Stimulated activated CD8-positive, alpha-beta memory T cell treated with anti-CD3 and anti-CD28 coated beads, Interleukin-7, amount 100 ng/mL, for 24 hours (primary cell): ENCODE measurements around the gene TMEM240.
"Not testable (repeated sequence)": the region's sequence is repeated elsewhere in the genome, so short reads cannot be mapped to it uniquely, and the experiment has no call there.

Source experiments
- DNase-seq: peaks from one replicate; pipeline ENCODE4 v3.0.0-alpha.2; 2020; ENCODE audit warnings: low read depth

TMEM240 gene

DNA sequence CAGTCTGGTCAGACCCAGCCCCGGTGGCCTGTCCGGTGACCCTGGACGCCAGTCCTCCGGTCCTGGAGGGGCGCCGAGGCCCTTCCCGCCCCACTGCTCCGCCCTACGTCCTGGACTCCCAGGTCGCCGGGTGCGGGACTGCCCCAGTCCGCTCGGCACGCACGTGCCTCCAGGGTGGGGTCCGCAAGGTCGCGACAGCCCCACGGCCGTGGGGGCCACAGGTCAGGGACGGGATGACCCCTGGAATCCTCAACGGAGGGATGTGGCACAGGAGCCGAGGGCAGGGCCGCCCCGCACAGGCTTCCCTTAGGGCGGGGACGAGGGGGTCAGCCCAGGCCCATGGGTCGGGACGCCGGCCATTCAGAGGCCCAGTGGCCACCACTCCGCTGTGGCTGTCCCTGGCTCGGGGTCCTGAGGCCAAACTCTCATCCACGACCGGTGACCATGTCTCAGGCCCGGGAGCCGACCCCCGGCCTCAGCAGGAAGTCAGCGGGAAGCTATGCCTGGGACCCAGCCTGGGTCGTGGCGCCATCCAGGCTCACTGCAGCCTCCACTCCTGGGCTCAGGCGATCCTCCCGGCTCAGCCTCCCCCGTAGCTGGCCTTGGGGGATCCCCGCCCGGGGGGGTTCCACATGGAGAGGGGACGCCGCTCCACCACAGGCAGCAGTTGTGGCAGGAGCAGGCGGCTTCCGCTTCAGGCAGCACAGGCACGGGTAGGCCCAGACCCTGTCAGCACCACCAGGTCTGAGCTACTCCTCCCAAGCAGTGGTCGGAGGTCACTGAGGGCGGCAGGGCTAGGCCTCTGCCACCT lies 599 bp upstream of the TMEM240 start:
- no peak for DNase-seq

DNA sequence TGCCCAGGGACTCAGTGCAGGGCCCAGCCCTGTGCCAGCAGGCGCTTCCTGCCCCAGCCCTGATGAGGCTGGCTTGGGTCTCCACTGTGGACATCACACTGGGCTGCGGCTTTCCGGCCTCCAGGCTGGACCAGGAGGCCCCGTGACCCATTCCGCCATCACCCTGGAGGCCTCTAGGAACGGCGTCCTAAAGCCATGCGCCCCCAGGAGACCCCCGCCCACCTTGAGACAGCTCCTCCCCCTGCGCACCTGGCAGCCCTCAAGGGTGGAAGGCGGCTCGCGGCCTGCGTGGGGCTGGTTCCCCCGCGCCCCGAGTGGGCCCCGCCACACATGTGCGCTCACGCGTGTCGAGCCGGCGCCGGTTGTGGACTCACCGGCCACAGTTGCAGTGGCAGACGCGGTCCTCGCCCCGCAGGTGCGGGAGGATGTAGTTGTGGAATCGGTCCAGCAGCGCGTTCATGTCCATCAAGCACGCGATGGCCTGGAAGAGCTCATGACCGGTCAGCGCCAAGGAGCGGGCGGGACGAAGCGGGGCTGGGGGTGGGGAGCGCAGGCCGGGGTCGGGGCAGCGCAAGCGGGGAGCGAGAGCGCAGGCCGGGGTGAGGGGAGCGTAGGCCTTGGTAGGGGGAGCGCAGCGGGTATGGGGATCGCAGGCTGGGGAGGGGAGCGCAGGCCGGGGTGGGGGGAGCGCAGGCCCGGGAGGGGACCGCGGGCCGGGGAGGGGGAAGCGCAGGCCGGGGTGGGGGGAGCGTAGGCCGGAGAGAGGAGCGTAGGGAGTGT lies 924 bp downstream of the TMEM240 start:
- no peak for DNase-seq

DNA sequence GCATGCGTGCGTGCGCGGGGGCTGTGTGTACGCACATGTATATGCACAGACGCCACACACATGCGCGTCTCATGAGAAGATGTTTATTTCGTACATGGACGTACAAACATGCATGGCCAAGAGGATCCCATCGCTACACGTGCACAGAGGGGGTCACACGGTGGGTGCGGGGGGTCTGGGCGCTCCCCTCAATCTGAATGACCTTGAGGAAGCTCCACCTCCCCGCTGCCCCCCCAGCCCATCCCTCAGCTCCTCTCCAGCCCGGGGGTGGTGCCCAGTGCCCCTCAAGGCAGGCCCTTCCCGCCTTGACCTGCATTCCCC lies 1.5 kb downstream of the TMEM240 start:
- DNase-seq, result no peak

DNA sequence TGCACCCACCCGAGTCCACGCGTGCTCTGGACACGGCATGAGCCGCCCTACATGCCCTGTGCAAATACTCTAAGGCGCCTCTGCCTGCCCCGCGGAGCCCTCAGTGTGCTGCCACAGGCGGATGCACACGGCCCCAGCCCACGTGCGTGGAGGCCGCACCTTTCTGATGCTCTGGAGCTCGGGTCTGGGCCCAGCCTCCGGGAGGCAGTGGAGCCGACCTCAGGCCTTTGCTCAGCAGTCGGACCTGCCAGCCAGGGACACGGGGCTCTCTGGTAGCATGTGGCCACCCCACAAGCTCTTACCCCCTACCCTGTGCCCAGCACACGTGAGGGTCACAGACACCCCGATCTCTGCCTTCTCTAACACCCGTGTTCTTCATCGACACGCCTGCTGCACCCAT lies 2.1 kb downstream of the TMEM240 start:
- no peak for DNase-seq

DNA sequence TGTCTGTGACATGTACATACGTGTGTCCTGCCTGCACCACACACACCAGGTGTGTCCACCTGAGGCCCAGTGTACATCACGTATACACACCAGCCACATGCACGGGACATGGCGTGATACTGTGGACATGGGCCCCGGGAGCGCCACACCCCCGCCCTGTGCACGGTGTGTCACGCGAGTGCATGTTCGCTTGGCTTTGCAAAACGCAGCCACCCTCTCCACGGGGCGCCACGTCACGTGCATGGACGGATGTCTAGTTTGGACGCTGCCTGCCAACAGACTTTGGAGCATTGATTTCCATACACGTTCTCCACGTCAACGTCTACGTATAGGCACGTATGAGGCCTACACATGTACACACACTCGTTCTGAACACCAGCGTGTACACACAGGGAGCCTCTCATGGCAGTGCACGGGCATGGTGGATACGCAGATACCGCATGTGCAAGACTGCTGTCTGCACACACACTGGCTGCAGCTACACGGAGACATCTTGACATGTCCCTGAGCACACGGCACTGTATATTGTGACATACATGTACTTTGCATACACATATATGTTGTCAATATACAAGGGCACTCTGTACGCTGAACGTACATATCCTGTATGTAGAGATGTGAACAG lies 2.7 kb downstream of the TMEM240 start:
- DNase-seq, result no peak

DNA sequence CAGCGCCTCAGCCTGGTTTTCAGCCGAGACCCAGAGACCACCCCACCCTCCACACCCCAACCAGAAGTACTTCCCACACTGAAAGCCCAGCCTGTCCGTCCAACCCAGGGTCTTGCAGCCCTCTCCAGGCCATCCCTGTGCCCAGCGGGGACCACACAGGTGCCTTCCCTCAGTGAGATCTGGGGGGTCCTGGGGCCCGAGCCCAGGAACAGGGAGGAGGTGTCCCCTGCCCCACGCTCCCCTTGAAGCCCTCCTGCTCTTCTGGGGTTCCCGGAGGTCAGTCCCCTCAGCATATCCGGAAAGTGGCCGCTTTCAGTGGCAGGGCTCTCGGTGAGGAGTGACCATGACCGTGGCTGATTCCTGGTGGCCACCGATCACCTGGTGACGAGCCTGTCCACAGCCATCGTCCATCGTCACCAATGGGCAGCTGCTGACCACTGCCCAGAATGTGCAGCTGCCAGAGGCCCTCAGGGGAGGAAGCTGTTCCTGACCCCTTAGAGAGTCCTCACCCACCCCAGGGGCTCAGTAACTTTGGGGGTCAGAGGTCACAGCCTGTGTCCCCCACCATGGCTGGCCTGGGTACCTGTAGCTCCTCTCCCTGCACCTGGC lies 3.4 kb downstream of the TMEM240 start:
- no peak for DNase-seq

DNA sequence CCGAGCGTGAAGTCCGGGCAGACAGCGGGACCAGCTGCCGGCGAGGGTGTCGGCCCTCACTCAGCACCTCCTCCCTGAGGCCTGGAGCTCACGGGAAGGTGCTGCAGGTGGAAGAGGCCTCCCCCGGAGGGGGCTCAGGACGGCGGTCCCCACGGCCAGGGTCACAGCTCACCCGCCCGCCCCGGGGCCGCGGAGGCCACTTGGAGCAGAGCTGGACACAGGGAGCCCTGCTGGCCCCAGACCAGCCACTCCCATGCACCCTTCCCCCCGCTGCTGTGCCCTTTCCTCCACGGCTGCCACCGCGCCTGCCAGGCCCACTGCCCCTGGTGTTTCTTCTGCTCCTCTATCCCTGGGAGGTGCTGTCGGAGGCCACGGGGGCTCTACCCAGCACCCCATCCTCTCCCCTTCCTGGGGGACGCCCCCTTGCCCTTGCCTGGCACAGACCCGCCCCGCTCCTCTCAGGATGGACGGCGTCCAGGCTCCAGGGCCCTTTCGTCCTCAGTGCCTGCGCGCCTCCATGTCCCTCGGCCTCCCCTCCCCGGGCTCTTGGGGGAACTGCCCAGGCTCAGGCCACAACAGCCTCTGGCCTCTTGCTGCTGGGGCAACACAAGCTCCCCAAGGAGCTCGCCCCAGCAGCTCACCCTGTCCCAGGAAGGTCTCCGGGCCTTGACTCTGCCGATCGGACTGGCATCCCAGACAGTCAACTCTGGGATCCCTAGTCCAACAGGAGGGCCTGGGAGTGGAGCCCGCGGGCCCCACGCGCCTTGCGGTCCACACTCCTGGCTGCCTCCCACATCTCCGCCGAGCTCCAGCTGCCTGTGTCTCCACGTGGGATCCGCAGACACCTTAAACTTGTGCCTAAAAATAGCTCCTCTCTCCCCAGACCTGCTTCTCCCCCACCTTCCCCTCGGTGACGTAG lies 4.1 kb downstream of the TMEM240 start:
- no peak for DNase-seq

DNA sequence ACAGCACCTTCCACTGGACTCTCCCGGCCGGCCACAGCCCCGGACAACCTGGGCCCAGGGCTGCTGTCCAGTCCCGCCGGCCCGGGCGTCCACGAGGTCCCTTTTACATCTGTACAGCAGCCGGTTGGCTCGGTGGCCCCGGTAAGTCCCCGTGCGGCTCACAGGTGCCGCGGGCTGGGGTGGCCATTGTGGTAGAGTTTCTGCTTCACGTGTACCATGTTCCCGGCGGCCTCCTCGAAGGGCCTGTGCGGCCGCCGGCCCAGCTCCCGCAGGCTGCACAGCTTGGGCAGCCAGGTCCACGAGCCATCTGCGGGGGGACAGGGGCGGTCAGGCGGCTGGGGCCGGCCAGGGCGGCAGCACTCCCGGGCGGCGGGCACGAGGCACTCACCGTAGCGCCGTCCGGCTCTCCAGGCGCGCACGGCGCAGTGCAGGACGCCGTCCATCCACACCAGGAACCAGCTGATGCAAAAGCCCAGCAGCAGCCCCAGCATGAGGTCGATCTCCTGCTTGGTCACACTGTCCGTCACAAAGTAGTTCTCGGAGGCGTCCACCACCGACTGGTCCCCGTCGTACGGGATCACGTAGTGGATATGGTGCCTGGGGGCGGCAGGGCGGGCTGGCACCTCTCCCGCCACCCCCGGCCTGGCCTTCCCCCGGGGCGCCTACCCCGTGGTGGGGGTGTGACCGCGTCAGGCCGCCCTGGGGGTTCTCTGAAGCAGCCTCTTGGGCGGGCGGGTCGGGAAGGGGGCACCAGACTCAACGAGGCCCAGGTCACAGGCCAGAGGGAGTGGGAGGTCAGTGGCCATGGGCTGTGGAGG lies 5.0 kb downstream of the TMEM240 start:
- DNase-seq, result no peak

DNA sequence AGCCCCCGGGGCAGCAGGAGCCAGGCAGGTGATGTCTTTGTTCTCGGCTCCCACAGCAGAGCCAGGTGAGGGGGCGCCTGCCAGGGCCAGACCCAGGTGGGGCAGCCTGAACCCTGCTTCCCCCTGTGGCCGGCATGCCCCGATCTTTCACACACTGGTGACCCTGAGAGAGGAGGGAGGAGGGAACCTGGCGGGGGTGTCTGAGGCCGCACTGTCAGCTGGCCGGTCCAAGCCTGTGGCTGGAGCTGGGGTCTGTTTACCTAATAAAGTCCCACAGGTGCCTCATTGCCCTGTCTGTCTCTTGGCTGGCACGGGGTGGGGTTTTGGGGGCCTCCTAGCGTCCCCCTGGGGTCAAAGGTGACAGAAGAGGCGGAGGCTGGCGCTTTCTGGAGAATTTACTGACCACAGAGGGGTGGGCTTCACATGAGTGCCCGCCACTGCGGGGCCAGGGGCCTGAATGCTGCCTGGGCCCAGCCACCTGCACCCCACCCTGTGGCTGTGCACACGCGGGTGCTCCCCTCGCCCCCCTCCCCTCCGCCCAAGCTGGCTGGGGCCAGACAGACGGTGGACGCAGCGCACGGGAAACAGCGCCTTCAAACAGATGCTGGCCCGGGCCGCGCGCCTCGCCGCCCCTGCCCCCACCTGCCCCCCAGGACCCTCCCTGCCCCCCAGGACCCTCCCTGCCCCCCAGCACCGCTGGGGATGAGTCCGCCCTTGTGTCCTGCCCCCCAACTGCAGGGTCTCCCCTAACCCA lies 5.8 kb downstream of the TMEM240 start:
- no peak for DNase-seq

DNA sequence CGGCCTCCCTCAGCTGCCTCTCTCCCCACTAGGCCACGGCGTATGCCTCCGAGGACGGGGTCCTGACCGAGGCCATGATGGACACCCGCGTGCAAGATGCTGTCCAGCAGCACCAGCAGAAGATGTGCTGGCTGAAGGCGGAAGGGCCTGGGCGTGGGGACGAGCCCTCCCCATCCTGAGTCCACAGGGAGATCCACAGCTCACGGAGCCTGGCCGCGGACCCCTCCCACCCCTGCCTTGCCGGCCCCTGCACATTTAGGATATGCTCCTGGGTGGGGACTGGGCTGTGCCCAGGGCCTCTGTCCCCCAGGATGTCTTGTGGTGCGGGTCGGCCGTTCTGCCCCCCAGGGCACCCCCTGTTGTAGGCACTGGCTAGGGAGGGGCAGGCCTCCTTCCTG lies 6.5 kb downstream of the TMEM240 start:
- DNase-seq, result not testable (repeated sequence)

DNA sequence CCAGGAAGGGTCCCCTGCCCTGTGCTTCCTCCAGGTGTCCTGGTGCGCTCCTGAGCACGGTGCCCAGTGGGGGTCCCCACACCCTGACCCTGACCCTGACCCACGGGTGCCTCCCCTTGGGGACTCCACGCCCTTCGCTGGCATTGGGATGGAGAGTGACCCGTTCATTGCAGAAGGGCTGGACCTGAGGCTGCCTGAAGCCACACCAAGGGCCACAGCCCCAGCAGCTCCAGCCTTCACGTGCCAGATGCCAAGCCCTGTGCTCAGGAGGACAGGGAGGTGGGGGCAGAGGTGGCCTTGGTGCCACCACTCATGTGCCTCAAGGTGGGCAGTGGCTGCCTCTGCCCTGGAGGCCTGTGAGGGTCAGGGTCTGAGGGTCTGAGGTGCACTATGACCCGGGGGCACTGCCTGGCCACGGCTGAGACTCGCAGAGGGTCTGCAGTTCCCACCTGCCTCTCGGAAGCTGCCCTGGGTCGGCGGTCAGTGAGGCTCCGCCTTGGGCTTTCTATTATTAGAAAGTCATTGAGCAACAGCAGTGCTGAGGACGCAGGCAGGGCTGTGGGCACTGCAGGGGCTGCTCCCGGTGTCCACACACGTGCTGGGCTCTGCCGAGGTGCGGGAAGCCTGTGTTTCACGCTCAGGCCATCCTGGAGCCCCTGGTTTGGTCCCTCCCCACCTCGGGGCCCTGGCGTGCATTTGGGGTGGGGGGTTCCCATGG lies 7.1 kb downstream of the TMEM240 start:
- not testable (repeated sequence) for DNase-seq

DNA sequence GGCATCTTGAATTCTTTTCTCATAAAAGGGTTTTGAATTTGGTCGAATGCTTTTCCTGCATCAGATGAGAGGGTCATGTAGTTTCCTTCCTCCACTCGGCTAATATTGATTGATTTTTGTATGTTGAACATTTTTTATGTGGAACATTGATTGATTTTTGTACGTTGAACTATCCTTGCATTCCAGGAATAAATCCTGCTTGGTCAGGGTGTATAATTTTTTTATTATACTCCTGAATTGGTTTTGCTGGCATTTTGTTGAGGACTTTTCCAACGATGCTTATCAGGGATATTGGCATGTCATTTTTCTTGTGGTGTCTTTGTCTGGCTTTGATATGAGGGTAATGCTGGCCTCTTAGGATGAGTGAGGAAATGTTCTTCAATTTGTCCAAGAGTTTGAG lies 8.5 kb downstream of the TMEM240 start:
- DNase-seq, result no peak

DNA sequence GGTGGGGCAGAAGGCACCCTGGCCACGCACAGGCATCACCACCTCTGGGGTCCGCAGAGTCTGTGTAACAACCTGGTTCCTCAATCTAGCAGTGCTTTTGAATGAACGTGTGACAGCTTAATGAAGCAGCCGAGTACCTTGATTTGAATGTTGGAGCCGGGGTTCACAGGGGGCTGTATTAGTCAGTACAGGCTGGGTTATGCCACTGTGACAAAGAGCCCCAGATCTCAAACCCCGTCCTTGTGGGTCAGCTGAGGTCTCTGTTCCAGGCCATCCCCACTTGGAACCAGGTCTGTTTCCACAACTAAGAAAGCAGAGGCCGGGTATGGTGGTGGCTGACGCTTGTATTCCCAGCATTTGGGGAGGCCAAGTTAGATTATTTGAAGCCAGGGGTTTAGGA lies 10.5 kb downstream of the TMEM240 start:
- DNase-seq, result no peak

DNA sequence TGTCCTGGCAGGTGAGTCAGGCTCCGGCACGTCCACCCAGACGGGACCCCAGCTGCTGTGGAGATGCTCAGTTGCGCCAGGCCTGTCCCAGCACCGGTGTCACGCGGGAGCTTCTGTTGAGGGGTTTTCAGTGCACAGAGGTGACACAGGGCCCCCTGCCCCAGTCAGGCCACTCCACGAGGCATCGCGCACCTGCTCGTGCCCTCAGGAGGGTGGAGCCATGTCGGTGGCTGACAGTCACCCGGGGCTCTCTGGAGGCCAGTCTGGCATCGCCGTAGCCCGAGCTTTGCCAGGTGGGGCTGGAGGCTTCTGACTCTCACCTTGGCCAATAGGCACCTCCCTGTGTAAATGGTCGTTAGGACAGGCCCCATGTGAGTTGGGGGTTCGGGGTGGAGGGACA lies 11.1 kb downstream of the TMEM240 start:
- DNase-seq, result no peak

DNA sequence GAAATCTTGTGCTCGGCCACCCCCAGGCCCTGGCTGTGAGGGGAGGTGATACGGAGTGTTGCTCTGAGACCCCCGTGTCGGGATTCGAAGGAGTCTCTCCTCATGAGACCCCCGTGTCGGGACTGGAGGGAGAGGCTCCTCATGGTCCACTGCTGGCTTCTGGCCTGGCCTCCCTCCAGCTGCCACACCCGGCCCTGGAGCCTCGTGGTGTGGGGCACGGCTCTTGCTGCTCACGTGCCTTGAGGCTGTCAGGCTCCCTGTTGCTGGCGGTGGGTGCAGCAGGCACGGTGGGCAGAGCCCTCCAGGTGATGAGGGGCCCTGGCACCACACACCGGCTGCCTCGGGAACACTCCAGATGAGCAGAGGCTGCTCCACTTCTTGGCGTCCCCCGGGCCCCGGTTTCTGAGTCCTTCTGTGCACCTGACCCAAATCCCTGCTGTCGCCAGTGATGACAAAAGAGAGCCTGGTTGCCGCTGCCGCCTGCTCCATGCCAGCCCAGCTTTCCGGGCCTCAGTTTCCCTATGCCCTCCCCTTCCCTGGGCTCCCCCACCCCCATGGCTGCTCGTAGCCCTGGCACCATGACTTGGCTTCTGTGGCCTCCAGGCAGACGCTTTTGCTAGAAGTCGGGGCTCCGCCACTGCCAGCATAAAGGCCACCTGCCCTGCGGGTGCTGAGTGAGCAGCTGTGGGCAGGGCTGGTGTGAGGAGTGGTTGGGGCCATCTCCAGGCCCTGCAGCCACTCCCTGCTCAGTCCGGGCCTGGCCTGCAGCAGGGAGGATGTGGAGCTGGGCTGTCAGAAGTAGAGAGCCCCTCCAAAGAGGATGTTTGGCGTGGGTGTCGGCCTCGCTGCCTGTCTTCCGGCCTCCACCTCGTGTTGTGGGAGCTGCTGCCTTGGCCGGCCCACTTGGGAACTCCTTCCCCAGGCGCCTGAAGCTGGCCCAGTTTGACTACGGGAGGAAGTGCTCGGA lies 11.8 kb downstream of the TMEM240 start:
- DNase-seq, result no peak

DNA sequence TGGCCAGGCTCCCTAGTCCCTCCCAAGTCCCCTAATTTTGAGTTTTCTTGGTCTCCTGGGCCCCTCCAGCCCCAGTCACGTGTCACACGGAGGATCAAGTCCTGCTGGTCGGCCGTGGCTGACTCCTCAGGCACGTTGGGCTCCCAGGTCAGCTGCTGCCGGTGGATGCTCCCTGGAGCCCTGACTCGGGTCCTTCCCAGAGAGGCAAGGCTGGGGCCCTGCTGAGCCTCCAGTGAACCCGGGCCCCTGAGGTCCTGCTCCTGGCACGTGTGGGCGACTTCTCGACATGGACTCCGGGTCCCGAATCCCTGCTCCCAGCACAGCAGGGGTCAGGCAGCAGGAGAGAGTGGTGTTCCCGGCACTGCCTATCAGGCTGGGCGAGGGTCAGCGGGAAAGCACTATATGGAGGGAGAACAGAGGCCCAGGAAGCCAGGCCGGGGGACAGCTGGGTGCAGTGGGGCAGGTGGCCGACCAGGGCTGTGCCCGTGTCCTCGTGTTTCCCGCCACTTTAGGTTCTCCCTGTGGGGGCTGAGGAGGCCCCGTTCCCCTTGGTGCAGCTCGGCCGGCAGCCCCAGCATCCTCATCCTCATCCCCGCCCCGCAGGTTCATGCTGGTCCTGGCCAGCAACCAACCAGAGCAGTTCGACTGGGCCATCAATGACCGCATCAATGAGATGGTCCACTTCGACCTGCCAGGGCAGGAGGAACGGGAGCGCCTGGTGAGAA lies 13.2 kb downstream of the TMEM240 start:
- no peak for DNase-seq

DNA sequence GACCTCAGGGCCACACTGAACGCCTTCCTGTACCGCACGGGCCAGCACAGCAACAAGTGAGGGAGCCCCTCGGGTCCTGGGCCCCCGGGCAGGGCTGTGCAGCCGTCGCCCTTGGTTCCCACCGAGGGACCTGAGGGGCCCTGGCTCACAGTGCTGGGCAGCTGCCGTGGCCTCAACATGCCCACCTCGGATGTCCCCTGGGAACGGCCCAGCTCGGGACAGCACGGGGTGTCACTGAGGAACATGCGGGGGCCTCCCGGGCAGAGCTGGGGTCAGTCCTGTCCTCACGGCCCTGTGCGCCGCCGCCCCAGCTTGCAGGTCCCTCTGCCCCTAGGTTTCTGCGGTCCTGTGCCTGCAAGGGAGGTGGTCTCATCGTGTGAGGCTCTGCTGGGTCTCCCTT lies 13.9 kb downstream of the TMEM240 start:
- not testable (repeated sequence) for DNase-seq
